ENCODE results near the gene PIEZO1.
"Not testable (repeated sequence)": the region's sequence is repeated elsewhere in the genome, so short reads cannot be mapped to it uniquely, and the experiment has no call there.

Gene PIEZO1, protein sequence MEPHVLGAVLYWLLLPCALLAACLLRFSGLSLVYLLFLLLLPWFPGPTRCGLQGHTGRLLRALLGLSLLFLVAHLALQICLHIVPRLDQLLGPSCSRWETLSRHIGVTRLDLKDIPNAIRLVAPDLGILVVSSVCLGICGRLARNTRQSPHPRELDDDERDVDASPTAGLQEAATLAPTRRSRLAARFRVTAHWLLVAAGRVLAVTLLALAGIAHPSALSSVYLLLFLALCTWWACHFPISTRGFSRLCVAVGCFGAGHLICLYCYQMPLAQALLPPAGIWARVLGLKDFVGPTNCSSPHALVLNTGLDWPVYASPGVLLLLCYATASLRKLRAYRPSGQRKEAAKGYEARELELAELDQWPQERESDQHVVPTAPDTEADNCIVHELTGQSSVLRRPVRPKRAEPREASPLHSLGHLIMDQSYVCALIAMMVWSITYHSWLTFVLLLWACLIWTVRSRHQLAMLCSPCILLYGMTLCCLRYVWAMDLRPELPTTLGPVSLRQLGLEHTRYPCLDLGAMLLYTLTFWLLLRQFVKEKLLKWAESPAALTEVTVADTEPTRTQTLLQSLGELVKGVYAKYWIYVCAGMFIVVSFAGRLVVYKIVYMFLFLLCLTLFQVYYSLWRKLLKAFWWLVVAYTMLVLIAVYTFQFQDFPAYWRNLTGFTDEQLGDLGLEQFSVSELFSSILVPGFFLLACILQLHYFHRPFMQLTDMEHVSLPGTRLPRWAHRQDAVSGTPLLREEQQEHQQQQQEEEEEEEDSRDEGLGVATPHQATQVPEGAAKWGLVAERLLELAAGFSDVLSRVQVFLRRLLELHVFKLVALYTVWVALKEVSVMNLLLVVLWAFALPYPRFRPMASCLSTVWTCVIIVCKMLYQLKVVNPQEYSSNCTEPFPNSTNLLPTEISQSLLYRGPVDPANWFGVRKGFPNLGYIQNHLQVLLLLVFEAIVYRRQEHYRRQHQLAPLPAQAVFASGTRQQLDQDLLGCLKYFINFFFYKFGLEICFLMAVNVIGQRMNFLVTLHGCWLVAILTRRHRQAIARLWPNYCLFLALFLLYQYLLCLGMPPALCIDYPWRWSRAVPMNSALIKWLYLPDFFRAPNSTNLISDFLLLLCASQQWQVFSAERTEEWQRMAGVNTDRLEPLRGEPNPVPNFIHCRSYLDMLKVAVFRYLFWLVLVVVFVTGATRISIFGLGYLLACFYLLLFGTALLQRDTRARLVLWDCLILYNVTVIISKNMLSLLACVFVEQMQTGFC (N-terminal part only)

DNA sequence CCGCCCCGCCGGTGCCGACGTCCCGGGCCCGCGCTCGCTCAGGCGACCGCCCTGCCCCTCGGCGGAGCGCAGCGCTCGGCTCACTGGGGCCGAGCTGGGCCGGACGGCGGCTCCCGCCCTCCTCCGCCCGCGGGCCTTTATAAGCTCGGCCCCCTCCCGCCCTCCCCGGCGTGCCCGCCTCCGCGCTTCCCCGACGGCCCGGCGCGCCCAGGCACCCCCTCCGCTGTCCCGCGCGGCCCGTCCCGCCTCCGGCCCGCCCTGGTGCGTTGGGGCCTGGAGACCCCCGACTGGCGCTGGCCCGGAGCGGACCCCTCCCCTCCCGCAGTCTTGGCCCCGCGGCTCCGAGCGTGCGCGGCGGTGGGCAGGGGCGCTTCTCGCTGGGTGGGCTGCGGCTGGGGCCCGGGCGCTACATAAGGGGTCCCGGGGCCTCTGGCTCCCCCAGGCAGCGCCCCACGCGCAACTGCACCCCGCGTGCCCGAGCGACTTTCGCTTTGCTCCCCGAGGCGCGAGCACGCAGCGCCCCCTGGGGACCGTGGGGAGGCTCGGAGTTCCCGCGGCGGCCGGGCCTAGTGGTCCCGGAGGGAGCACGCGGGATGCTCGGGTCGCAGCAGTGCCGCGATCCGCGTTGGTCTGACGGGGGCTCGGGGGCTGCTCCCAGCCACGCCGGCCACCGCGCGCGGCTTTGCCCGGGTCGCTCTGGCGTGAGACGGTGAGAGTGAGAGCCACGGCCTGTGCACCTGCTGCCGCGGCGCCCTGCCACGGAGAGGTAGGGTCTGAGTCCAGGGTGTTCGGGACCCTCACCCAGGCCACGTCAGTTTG is at the start of gene PIEZO1:
PIEZO1 (minus strand) TSS at position 115 of the 819 bp plus-strand sequence. CDS start 256 bp downstream, outside the sequence.
- peak; percentile 69 for DNase-seq (ENCODE audit: insufficient read length, low spot score)

DNA sequence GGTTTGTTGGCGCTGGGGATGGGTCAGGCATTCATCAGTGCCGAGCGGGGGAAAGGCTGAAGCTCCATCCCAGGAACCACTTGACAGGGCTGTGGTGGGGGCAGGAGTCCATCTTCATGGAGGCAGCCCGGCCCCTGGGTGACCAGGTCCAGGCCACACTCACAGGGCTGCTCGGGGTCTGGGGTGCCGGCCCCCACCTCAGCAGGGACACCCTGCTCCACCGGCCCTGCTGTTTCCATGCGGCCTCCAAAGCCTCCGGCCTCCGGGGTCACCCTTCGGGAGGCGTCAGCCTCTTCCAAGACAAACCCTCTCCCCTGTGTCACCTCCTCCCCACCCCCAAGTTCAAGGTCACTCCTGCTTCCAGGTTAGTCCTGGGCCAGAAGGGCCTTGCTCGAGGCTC is 49.6 kb upstream of the PIEZO1 start:
- FAIRE-seq (no peak), DNase-seq (ENCODE audit: insufficient read length, low spot score) (no peak)

More for the DNA sequence above, at the start of gene PIEZO1:
- FAIRE-seq: no peak

DNA sequence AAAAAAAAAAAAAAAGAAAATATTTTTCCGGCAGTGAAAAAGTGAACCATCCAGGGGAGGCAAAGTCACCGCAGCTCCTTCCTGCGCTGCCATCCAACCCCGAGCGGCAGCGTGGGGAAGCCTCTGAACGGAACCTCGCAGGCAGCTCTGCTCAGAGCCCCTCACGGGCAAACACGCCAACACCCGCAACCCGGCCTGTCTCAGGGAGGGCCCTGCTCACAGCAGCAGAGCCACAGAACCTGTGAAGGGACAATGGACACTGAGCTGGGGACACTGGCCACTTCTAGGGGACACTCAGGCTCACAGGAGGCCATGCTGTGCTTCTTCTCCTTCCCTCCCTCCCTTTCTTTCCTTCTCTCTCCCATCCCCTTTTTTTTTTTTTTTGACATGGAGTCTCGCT is 48.1 kb upstream of the PIEZO1 start:
- FAIRE-seq (no peak), DNase-seq (ENCODE audit: insufficient read length, low spot score) (no peak)

DNA sequence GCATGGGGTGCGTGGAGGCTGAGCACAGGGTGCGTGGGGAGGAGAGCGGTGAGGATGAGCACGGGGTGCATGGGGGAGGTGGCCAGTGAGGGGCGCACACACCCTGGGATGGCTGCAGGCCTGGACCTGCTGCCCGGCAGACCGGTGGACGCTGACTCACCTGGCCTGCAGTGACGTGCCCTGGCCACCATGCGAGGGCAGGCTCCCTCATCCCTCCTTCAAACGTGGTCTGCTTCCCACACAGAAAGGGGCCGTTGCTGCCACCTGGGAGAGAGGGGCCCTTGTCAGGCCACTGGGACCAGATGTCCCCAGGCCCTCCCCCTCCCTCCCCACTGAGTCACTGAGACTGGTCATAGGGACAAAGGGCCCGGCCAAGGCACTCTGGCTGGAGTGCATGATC is 46.8 kb upstream of the PIEZO1 start:
- DNase-seq (ENCODE audit: insufficient read length, low spot score): no peak
- FAIRE-seq: no peak

DNA sequence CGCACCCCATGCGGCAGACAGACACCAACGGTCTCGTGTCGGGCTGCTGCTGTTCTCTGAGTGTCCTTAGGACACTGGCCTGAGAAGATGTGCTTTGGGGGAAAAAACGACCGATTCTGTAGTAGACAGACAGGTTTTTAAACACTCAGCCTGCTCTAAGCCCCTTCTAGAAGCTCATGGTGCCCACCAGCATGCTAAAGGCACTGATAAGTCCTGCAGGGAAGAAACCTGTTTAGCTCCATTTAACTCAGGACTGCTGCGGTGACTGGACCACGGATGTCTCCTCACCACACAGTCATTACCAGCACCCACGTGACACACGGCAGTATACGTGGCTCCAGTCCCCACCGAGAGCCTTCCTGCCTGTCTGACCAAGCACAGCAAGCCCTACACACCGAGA is 45.8 kb upstream of the PIEZO1 start:
- DNase-seq (ENCODE audit: insufficient read length, low spot score) (no peak), FAIRE-seq (no peak)

DNA sequence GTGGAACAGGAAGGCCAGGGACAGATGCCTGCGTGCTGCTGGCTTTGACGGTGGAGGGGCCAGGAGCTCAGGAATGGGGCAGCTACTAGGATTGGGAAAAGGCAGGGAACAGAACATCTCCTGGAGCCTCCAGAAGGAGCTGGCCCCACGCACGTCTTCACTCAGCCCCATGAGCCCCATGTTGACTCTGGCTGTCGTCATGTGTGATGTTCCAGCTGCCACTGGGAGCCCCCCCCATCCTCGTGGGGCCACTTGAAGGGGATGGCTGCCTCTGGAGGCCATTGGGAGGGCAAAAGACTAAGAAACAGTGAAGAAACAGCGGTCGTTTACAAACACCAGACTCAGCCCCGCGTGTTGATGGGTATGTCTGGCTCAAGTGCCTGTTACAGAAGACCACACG is 45.2 kb upstream of the PIEZO1 start:
- FAIRE-seq: no peak
- no peak for DNase-seq (ENCODE audit: insufficient read length, low spot score)

DNA sequence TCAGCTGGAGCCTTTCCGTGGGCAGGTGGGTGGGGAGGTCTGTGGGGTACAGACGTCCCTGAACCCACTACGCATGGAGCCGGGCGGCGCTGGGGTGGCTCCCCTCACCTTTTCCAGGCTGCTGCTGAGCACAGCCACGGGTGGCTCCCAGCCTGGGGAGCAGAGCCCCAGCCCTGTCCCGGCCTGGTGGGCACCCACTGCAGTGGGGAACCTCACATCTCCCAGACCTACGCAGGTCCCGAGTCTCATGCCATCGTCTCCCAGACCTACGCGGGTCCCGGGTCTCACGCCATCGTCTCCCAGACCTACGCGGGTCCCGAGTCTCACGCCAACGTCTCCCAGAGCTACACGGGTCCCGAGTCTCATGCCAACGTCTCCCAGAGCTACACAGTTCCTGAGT is 43.7 kb upstream of the PIEZO1 start:
- DNase-seq (ENCODE audit: insufficient read length, low spot score) (no peak), FAIRE-seq (no peak)

DNA sequence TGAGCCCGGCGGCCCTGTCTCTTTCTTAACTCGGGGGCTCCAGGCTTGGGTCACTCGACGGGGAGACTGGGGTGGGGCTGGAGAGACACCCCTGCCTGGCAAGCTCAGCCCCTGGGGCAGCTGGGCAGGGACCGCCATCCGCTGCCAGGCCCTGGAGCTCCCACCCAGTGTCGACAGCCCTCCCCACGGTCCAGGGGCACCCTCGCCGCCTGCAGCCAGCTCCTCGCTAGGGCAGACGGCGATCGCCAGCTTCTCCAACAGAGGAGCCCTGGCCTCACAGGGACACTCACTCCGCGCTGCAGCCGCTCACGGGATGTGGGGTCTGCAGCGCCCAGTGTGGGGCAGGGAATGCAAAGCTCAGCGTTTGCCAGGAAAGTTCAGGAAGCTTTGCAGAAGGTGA is 42.7 kb upstream of the PIEZO1 start:
- FAIRE-seq (no peak), DNase-seq (ENCODE audit: insufficient read length, low spot score) (no peak)

DNA sequence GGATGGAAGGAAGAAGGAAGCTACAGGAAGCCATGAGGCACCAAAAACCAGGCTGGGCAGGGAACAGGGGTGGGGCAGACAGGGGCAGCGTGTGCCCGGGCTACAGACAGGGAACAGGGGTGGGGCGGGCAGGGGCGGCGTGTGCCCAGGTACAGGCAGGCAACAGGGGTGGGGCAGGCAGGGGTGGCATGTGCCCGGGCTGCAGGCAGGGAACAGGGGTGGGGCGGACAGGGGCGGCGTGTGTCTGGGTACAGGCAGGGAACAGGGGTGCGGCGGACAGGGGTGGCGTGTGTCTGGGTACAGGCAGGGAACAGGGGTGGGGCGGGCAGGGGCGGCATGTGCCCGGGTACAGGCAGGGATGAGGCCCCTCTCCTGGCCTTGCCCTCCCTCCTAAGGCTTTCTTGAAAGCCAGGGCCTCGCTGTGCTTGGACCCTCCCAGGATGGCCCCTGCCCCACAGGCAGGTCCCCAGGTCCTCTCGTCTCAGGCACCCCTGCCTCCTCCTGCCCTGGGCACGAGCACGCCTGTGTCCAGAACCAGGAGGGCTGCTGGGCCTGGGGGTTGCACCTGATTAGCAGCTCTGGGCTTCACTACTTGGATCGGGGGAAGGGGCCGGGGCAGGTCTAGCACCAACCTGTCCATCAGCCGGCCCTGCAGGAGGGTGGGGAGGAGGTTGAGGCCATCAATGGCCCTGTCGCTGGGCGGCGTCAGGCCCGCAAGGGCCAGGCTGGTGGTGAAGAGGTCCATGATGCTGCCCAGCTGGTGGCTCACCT is 41.2 kb upstream of the PIEZO1 start:
- FAIRE-seq (no peak), DNase-seq (ENCODE audit: insufficient read length, low spot score) (no peak)

DNA sequence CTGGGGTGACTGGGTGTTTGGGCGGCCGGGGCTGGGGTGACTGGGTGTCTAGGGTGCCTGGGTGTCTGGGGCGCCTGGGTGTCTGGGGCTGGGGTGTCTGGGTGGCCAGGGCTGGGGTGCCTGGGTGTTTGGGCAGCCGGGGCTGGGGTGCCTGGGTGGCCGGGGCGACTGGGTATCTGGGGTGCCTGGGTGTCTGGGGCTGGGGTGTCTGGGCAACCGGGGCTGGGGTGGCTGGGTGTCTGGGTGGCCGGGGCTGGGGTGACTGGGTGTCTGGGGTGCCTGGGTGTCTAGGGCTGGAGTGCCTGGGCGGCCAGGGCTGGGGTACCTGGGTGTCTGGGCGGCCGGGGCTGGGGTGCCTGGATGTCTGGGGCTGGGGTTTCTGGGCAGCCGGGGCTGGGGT is 40.1 kb upstream of the PIEZO1 start:
- FAIRE-seq: no peak
- no peak for DNase-seq (ENCODE audit: insufficient read length, low spot score)

DNA sequence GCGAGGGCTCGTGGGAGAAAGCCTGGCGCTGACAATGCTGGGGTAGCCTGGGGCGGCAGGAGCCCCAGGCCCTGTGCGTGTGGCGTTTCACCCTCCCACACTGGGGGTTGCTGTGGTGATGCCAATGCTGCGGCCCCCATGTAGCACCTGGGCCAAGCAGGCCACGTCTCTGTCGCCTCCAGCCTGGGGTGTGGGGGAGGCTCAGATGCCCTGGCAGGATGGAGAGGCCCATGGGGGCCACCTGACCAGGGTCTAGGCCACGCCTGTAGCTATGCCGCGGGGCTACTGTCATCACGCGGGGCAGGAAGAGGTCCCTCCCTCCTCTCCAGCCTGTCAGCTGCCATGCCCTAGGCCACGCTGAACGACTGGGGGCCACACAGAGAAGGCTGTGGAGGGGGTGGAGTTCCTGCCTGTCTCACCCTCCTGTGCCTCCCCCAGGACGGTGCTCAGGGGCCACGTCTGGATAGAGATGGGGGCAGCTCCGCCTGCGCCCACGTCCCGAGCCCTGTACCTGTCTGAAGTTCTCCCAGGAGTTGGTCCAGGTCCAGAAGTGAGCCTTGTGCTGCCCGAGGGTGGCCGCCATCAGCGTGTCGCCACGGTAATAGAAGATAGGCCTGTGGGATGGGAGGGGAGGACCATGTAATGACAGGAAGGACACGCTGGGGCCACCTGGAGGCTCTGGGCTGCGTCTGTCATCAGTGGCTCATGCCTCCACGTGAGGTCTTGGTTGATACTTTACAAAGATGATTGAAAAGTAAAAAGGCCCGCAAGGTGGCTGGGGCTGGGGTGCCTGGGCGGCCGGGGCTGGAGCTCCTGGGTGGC is 39.4 kb upstream of the PIEZO1 start:
- DNase-seq (ENCODE audit: insufficient read length, low spot score): no peak
- peak; percentile 46 for FAIRE-seq

DNA sequence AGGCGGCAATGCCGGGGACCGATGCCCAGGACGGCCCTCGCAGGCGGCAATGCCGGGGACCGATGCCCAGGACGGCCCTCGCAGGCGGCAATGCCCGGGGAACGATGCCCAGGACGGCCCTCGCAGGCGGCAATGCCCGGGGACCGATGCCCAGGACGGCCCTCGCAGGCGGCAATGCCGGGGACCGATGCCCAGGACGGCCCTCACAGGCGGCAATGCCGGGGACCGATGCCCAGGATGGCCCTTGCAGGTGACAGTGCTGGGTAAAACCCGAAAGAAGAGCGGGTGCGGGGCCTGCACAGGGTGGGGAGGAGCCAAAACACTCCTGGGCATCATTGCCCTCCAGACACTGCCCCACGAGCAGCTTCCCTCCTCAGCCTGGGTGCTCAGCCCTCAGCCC is 38.6 kb upstream of the PIEZO1 start:
- FAIRE-seq; DNase-seq (ENCODE audit: insufficient read length, low spot score): not testable (repeated sequence)

DNA sequence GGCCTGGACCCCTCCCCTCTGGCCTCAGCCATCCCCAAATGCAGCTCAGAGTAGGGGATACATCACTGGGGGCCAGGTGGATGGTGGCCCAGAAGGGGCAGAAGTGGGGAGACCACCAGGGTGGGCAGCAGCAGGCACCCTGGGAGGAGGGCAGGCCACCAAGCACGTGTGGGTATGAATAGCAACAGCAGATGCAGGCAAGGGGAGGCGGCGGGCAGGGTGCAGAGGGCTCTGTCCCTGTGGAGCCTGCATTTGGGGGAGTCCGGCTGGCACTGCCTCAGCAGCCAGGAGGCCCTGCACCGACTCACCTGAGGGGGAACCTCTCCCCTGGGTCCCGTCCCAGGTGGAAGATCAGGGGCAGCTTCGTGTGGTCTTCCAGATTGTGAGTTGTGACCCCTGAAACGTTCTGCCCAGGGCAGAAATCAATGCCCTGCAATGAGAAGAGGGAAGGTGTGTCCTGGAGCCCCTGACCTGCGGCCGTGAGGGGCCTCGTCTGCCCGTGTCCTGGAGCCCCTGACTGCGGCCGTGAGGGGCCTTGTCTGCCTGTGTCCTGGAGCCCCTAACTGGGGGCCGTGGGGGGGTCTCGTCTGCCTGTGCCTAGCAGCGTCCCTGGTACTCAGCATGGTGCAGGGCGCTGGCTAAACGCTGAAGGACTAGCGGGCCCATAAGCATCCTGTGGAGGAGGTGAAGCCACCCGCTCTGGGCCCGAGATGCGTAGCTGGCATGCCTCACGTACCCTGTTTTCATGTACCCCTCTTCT is 37.4 kb upstream of the PIEZO1 start:
- no peak for DNase-seq (ENCODE audit: insufficient read length, low spot score)
- no peak for FAIRE-seq

DNA sequence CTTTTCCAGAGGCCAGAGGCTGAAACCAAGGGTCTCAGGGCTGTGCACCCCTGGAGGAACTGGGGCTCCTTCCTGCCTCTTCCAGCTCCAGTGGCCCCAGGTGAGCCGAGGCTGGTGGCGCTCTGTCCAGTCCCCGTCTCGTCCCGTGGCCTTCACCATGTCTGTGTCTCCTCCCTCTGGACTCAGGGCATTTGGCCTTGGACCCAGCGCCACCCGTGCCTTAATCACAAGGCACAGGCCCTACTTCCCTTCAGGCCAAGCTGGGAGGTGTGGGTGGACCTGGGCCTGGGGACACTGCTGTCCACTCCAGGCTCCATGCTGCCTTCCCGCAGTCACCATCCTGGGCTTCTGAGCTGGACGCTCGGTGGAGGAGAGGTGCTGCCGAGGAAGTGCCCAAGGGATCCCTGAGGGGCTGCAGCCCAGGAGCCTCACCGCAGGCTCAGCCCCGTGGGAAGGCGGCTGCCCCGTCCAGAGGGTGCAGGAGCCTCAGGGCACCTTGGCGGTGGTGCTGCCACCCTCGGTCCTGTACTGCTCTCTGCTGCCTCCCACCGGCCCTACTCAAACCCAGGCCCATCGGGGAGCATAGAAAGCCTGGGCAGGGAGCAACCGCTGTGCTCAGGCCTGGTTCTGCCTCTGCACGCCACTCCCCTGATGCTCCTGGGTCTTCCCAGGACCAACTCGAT is 36.3 kb upstream of the PIEZO1 start:
- FAIRE-seq: no peak
- DNase-seq (ENCODE audit: insufficient read length, low spot score): no peak

DNA sequence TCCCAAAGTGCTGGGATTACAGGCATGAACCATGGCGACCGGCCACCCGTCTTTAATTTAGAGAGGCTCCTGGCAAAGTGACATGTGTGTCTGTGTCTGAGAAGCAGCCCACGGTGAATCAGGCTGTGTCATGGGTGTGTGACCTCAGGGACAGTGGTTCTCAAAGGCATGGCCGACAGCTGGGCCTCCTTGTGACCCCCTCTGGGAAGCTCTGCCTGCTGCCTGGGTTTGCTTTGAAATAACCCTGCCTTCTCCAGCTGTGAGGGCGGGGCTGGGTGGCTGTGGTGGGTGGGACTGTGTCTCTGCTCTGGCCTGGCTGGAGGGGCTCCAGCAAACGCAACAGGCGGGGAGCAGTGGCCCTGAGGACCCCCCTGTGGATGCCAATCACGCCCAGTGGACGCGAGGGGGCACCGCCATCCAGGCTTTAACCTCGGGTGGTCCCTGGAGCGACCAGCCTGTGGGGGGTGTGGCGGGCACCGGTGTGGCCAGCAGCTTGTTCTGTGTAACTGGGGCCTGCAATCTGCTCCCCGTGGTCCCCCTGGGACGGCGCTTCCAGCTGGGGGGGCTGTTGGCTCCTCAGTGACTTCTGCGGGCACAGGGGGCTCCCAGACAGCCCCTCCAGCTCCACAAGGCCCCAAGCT is 35.5 kb upstream of the PIEZO1 start:
- DNase-seq (ENCODE audit: insufficient read length, low spot score): no peak
- FAIRE-seq: no peak

DNA sequence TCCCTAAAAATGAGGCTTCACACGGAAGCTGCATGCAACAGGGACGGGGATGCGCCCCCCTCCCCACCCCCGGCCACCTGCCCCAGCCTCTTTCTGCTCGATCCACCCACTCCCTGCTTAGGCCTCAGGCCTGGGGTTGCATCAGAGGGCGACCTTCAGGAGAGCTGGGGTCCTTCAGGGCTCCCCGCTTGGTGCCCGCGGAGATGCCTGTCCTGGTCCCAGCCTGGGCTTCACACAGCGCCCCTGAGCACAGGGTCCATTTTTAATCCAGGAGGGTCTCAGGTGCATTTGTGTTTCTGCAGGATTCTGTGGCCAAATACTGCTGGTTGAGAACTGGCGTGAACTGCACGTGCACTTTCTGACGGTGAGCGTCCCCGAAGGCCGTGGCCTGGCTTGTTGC is 34.1 kb upstream of the PIEZO1 start:
- FAIRE-seq (no peak), DNase-seq (ENCODE audit: insufficient read length, low spot score) (no peak)

DNA sequence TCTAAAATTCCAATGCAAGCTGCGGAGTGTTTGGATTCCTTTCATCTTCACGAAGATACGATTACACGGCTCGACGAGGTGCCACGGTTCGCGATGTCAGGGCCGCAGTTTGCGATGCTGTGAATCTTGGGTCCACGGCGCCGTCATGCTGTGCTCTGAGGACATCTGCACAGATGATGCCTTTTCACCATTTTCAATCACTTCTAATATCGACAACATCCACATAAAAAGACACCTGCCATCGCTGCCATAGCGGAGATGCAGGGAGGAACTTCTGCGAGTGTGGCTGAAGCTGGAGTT is 33.5 kb upstream of the PIEZO1 start:
- no peak for DNase-seq (ENCODE audit: insufficient read length, low spot score)
- no peak for FAIRE-seq
